WTC11 (cell line): Measurements from ENCODE around the gene MMAB.
A peak's percentile ranks its signal among the peaks of the same experiment; 100 is the strongest.

Experiments used
- CREM ChIP-seq: sonication (generic); formaldehyde crosslinking; IDR thresholded peaks from 2 replicates; pipeline ENCODE4 v1.8.1; 2022; ENCODE audit warnings: mild to moderate bottlenecking, missing genetic modification reagents, moderate library complexity
- ESRRA ChIP-seq: sonication (generic); formaldehyde crosslinking; IDR thresholded peaks from 2 replicates; pipeline ENCODE4 v1.8.1; 2022; ENCODE audit warnings: mild to moderate bottlenecking, missing genetic modification reagents, borderline replicate concordance
- GABPB1 ChIP-seq: sonication (generic); formaldehyde crosslinking; IDR thresholded peaks from 2 replicates; pipeline ENCODE4 v1.8.1; 2023; ENCODE audit warnings: mild to moderate bottlenecking, missing genetic modification reagents
- GTF2I ChIP-seq: fragments of 250-450 bp; sonication (Bioruptor Pico); conservative IDR thresholded peaks from 2 replicates; pipeline ENCODE4 v1.4.0; 2021; ENCODE audit warnings: mild to moderate bottlenecking
- JUN ChIP-seq: sonication (generic); formaldehyde crosslinking; IDR thresholded peaks from 2 replicates; pipeline ENCODE4 v1.8.0; 2023; ENCODE audit warnings: mild to moderate bottlenecking, missing genetic modification reagents
- RORB ChIP-seq: fragments of 250-450 bp; sonication (Bioruptor Pico); IDR thresholded peaks from 2 replicates; pipeline ENCODE4 v1.9.0; 2021; ENCODE audit warnings: mild to moderate bottlenecking
- SMAD4 ChIP-seq: sonication (generic); formaldehyde crosslinking; IDR thresholded peaks from 2 replicates; pipeline ENCODE4 v1.8.0; 2022; ENCODE audit warnings: mild to moderate bottlenecking, missing genetic modification reagents
- ZNF232 ChIP-seq: sonication (generic); formaldehyde crosslinking; IDR thresholded peaks from 2 replicates; pipeline ENCODE4 v1.8.0; 2022; ENCODE audit warnings: mild to moderate bottlenecking, missing genetic modification reagents
- ZNF423 ChIP-seq: fragments of 250-450 bp; sonication (Bioruptor Pico); IDR thresholded peaks from 2 replicates; pipeline ENCODE4 v2.1.2; 2022; ENCODE audit warnings: mild to moderate bottlenecking, moderate library complexity
- TF ChIP-seq, protein P1 (sequence below): fragments of 200-600 bp; IDR thresholded peaks from 2 replicates; pipeline ENCODE4 v1.8.0; 2022; ENCODE audit warnings: antibody characterized with exemption
- TF ChIP-seq, protein P2 (sequence below): sonication (generic); formaldehyde crosslinking; IDR thresholded peaks from 2 replicates; pipeline ENCODE4 v1.8.1; 2022; ENCODE audit warnings: low read depth, missing genetic modification reagents, borderline replicate concordance
- TF ChIP-seq, protein P3 (sequence below): sonication (generic); formaldehyde crosslinking; IDR thresholded peaks from 2 replicates; pipeline ENCODE4 v1.8.0; 2022; ENCODE audit warnings: mild to moderate bottlenecking, missing genetic modification reagents
- TF ChIP-seq, protein P4 (sequence below): sonication (generic); formaldehyde crosslinking; IDR thresholded peaks from 2 replicates; pipeline ENCODE4 v1.8.1; 2023; ENCODE audit warnings: mild to moderate bottlenecking, missing genetic modification reagents

DNA sequence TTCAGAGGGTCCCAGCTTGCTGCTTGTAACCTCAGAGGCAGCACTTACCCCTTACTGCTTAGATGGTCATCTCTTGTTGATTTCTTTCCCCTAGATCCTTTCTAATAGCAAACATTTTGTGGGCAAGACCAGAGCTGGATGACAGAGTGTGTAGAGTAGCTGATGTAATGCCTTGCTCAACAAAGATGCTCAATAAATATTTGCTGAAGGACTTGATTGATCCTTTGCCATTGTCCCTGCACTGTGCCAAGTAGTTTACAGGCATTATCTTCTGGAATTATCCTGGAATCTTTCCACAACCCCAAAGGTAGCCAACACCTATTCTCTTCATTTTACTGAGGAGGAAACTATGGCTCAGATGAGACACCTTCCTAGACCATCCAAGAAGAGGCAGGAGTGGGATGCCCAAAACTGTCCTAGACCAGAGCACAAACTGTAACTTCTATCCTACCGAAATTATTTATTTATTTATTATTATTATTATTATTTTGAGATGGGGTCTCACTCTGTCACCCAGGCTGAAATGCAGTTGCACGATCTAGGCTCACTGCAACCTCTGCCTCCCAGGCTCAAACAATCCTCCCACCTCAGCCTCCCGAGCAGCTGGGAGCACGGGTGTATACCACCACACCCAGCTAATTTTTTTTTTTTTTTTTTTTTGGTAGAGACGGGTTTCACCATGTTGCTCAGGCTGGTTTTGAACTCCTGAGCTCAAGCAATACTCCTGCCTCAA lies 1.4 kb downstream of the MMAB start:
- TF ChIP-seq, protein P1, sequence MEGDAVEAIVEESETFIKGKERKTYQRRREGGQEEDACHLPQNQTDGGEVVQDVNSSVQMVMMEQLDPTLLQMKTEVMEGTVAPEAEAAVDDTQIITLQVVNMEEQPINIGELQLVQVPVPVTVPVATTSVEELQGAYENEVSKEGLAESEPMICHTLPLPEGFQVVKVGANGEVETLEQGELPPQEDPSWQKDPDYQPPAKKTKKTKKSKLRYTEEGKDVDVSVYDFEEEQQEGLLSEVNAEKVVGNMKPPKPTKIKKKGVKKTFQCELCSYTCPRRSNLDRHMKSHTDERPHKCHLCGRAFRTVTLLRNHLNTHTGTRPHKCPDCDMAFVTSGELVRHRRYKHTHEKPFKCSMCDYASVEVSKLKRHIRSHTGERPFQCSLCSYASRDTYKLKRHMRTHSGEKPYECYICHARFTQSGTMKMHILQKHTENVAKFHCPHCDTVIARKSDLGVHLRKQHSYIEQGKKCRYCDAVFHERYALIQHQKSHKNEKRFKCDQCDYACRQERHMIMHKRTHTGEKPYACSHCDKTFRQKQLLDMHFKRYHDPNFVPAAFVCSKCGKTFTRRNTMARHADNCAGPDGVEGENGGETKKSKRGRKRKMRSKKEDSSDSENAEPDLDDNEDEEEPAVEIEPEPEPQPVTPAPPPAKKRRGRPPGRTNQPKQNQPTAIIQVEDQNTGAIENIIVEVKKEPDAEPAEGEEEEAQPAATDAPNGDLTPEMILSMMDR, result no peak
- no peak for TF ChIP-seq ESRRA
- TF ChIP-seq RORB (CRISPR knock-in tag), result no peak
- no peak for TF ChIP-seq GTF2I (CRISPR knock-in tag)
- TF ChIP-seq ZNF423 (CRISPR knock-in tag), result no peak
- TF ChIP-seq, protein P2, sequence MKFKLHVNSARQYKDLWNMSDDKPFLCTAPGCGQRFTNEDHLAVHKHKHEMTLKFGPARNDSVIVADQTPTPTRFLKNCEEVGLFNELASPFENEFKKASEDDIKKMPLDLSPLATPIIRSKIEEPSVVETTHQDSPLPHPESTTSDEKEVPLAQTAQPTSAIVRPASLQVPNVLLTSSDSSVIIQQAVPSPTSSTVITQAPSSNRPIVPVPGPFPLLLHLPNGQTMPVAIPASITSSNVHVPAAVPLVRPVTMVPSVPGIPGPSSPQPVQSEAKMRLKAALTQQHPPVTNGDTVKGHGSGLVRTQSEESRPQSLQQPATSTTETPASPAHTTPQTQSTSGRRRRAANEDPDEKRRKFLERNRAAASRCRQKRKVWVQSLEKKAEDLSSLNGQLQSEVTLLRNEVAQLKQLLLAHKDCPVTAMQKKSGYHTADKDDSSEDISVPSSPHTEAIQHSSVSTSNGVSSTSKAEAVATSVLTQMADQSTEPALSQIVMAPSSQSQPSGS (CRISPR knock-in tag), result no peak
- no peak for TF ChIP-seq ZNF232
- no peak for TF ChIP-seq SMAD4 (CRISPR knock-in tag)
- TF ChIP-seq, protein P3, sequence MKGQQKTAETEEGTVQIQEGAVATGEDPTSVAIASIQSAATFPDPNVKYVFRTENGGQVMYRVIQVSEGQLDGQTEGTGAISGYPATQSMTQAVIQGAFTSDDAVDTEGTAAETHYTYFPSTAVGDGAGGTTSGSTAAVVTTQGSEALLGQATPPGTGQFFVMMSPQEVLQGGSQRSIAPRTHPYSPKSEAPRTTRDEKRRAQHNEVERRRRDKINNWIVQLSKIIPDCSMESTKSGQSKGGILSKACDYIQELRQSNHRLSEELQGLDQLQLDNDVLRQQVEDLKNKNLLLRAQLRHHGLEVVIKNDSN, result no peak
- no peak for TF ChIP-seq JUN (CRISPR knock-in tag)
- TF ChIP-seq CREM (CRISPR knock-in tag), result no peak
- TF ChIP-seq GABPB1 (CRISPR knock-in tag), result peak; percentile 70
- TF ChIP-seq, protein P4, sequence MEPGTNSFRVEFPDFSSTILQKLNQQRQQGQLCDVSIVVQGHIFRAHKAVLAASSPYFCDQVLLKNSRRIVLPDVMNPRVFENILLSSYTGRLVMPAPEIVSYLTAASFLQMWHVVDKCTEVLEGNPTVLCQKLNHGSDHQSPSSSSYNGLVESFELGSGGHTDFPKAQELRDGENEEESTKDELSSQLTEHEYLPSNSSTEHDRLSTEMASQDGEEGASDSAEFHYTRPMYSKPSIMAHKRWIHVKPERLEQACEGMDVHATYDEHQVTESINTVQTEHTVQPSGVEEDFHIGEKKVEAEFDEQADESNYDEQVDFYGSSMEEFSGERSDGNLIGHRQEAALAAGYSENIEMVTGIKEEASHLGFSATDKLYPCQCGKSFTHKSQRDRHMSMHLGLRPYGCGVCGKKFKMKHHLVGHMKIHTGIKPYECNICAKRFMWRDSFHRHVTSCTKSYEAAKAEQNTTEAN (CRISPR knock-in tag), result no peak
